Measurements from ENCODE around the gene PDE4B. TPM values are rescaled to one million over a fixed set of nuclear protein-coding genes. Genes with fewer than 3 reads are reported as not detected.

The PDE4B gene
- total RNA-seq, 1 experiment from 2014 or later: 3.3 TPM

GRCh38 chr1:65896721-65897120 lies 104.0 kb downstream of the PDE4B start:
- H3K4me3 Mint-ChIP-seq (ENCODE audit: unreplicated experiment): no peak overlapping the region
- H3K36me3 Mint-ChIP-seq (ENCODE audit: insufficient read depth, unreplicated experiment): no peaks in the 10 kb centered on the region
- ChIA-PET CTCF (interaction anchor here (0.6 kb wide), 1 partner anchor 849 kb away, joined by 3 read pairs; no protein-coding TSS in a partner anchor), POLR2A (no interaction called here)
- no peak for DNase-seq (ENCODE audit: unreplicated experiment)
- no peaks in the 10 kb centered on the region for H3K4me1 Mint-ChIP-seq (ENCODE audit: insufficient read depth, unreplicated experiment)
- no TSS peak for BruUV-seq (replicated peaks)
- intact Hi-C loops (cut with micrococcal nuclease): no loop called here
- H3K27ac Mint-ChIP-seq (ENCODE audit: low read depth, unreplicated experiment): no peak overlapping the region
- TF ChIP-seq CTCF (IDR thresholded peaks at IDR 0.05; ENCODE audit: unreplicated experiment): no peak
- H3K27me3 Mint-ChIP-seq (ENCODE audit: insufficient read depth, unreplicated experiment): peaks cover 5% of the 10 kb centered on the region
- no peaks in the 10 kb centered on the region for H3K9me3 Mint-ChIP-seq (ENCODE audit: unreplicated experiment)

- H3K4me3 Mint-ChIP-seq (ENCODE audit: unreplicated experiment): no peak overlapping the region
- peaks cover 12% of the 10 kb centered on the region for H3K27me3 Mint-ChIP-seq (ENCODE audit: insufficient read depth, unreplicated experiment)
- ChIA-PET POLR2A (no interaction called here), CTCF (no interaction called here)
- no TSS peak for BruUV-seq (replicated peaks)
- no peaks in the 10 kb centered on the region for H3K36me3 Mint-ChIP-seq (ENCODE audit: insufficient read depth, unreplicated experiment)
- H3K9me3 Mint-ChIP-seq (ENCODE audit: unreplicated experiment): no peaks in the 10 kb centered on the region
- H3K27ac Mint-ChIP-seq (ENCODE audit: low read depth, unreplicated experiment): no peak overlapping the region
- no peaks in the 10 kb centered on the region for H3K4me1 Mint-ChIP-seq (ENCODE audit: insufficient read depth, unreplicated experiment)
- intact Hi-C loops (cut with micrococcal nuclease): no loop called here
- no peak for DNase-seq (ENCODE audit: unreplicated experiment)
- no peak for TF ChIP-seq CTCF (IDR thresholded peaks at IDR 0.05; ENCODE audit: unreplicated experiment)
Observed at GRCh38 chr1:65897485-65897884, 104.8 kb downstream of the PDE4B start.

- intact Hi-C loops (cut with micrococcal nuclease): no loop called here
- BruUV-seq (replicated peaks): no TSS peak
- Mint-ChIP-seq H3K4me1 (ENCODE audit: insufficient read depth, unreplicated experiment) (no peaks in the 10 kb centered on the region), H3K27ac (ENCODE audit: low read depth, unreplicated experiment) (no peak overlapping the region), H3K27me3 (ENCODE audit: insufficient read depth, unreplicated experiment) (peaks cover 44% of the 10 kb centered on the region), H3K9me3 (ENCODE audit: unreplicated experiment) (no peaks in the 10 kb centered on the region), H3K36me3 (ENCODE audit: insufficient read depth, unreplicated experiment) (no peaks in the 10 kb centered on the region), H3K4me3 (ENCODE audit: unreplicated experiment) (no peak overlapping the region)
- ChIA-PET POLR2A (no interaction called here), CTCF (no interaction called here)
- no peak for DNase-seq (ENCODE audit: unreplicated experiment)
- TF ChIP-seq CTCF (IDR thresholded peaks at IDR 0.05; ENCODE audit: unreplicated experiment): no peak
Observed at GRCh38 chr1:65904681-65905083, 112.0 kb downstream of the PDE4B start.

- peaks cover 87% of the 10 kb centered on the region for H3K27me3 Mint-ChIP-seq (ENCODE audit: insufficient read depth, unreplicated experiment)
- DNase-seq (ENCODE audit: unreplicated experiment): no peak
- no TSS peak for BruUV-seq (replicated peaks)
- intact Hi-C loops (cut with micrococcal nuclease): no loop called here
- H3K27ac Mint-ChIP-seq (ENCODE audit: low read depth, unreplicated experiment): no peak overlapping the region
- TF ChIP-seq CTCF (IDR thresholded peaks at IDR 0.05; ENCODE audit: unreplicated experiment): no peak
- CTCF ChIA-PET: no interaction called here
- no peaks in the 10 kb centered on the region for H3K36me3 Mint-ChIP-seq (ENCODE audit: insufficient read depth, unreplicated experiment)
- no peak overlapping the region for H3K4me3 Mint-ChIP-seq (ENCODE audit: unreplicated experiment)
- POLR2A ChIA-PET: no interaction called here
- H3K9me3 Mint-ChIP-seq (ENCODE audit: unreplicated experiment): no peaks in the 10 kb centered on the region
- no peaks in the 10 kb centered on the region for H3K4me1 Mint-ChIP-seq (ENCODE audit: insufficient read depth, unreplicated experiment)
Observed at GRCh38 chr1:65910432-65910831, 117.7 kb downstream of the PDE4B start.

All from MCF 10A (cell line).